ENCODE results near the gene IFT43. TPM values are rescaled to one million over a fixed set of nuclear protein-coding genes. Genes with fewer than 3 reads are reported as not detected.

Gene IFT43
- total RNA-seq, 1 experiment from 2014 or later, result 17.5 TPM

DNA sequence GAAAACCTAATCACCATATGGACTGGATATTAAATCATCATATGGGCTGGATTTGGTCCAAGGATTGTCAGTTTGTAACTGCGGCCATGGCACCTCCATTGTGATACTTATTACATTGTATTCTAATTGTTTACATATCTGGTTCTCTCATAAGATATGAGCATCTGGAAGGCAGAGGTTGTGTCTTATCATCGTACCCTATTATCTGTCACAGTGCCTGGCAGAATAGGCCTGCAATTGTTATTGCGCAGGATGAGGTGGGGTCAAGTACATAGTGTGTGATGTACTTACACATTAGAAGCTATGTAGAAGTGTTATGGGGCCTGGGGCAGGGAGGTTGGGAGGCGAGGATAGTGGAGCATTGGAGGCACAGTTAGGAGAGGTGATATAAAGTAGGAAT, 4.7 kb downstream of the IFT43 start:
- POLR2A ChIA-PET, result no interaction called here
- ATAC-seq (no peak), DNase-seq (ENCODE audit: low spot score) (no peak)
- H3K36me3 Mint-ChIP-seq, result no peaks in the 10 kb centered on the region
- CTCF ChIA-PET, result no interaction called here
- H3K4me3 Mint-ChIP-seq, result no peak overlapping the region
- no peak overlapping the region for H3K27ac Mint-ChIP-seq
- H3K9me3 Mint-ChIP-seq, result no peaks in the 10 kb centered on the region
- H3K4me1 Mint-ChIP-seq, result peaks cover 8% of the 10 kb centered on the region
- 0 out of 2 replicates have a peak, but pooled peaks cover 2% of the 10 kb centered on the region for H3K27me3 Mint-ChIP-seq (ENCODE audit: low read depth)
- TF ChIP-seq, protein P1, sequence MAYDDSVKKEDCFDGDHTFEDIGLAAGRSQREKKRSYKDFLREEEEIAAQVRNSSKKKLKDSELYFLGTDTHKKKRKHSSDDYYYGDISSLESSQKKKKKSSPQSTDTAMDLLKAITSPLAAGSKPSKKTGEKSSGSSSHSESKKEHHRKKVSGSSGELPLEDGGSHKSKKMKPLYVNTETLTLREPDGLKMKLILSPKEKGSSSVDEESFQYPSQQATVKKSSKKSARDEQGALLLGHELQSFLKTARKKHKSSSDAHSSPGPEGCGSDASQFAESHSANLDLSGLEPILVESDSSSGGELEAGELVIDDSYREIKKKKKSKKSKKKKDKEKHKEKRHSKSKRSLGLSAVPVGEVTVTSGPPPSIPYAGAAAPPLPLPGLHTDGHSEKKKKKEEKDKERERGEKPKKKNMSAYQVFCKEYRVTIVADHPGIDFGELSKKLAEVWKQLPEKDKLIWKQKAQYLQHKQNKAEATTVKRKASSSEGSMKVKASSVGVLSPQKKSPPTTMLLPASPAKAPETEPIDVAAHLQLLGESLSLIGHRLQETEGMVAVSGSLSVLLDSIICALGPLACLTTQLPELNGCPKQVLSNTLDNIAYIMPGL (CRISPR knock-in tag; IDR thresholded peaks at IDR 0.05), result no peak
- TF ChIP-seq NR2C2 (CRISPR knock-in tag; IDR thresholded peaks at IDR 0.05) (no peak), ELF4 (CRISPR knock-in tag; IDR thresholded peaks at IDR 0.05; ENCODE audit: low read depth) (no peak), EMX1 (CRISPR knock-in tag; IDR thresholded peaks at IDR 0.05) (no peak), NFE2L1 (CRISPR knock-in tag; IDR thresholded peaks at IDR 0.05) (no peak)
- TF ChIP-seq, protein P2, sequence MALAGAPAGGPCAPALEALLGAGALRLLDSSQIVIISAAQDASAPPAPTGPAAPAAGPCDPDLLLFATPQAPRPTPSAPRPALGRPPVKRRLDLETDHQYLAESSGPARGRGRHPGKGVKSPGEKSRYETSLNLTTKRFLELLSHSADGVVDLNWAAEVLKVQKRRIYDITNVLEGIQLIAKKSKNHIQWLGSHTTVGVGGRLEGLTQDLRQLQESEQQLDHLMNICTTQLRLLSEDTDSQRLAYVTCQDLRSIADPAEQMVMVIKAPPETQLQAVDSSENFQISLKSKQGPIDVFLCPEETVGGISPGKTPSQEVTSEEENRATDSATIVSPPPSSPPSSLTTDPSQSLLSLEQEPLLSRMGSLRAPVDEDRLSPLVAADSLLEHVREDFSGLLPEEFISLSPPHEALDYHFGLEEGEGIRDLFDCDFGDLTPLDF (CRISPR knock-in tag; IDR thresholded peaks at IDR 0.05), result no peak
- TF ChIP-seq, protein P3, sequence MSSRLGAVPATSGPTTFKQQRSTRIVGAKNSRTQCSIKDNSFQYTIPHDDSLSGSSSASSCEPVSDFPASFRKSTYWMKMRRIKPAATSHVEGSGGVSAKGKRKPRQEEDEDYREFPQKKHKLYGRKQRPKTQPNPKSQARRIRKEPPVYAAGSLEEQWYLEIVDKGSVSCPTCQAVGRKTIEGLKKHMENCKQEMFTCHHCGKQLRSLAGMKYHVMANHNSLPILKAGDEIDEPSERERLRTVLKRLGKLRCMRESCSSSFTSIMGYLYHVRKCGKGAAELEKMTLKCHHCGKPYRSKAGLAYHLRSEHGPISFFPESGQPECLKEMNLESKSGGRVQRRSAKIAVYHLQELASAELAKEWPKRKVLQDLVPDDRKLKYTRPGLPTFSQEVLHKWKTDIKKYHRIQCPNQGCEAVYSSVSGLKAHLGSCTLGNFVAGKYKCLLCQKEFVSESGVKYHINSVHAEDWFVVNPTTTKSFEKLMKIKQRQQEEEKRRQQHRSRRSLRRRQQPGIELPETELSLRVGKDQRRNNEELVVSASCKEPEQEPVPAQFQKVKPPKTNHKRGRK (CRISPR knock-in tag; IDR thresholded peaks at IDR 0.05; ENCODE audit: borderline replicate concordance), result no peak
- TF ChIP-seq, protein P4, sequence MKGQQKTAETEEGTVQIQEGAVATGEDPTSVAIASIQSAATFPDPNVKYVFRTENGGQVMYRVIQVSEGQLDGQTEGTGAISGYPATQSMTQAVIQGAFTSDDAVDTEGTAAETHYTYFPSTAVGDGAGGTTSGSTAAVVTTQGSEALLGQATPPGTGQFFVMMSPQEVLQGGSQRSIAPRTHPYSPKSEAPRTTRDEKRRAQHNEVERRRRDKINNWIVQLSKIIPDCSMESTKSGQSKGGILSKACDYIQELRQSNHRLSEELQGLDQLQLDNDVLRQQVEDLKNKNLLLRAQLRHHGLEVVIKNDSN (CRISPR knock-in tag; IDR thresholded peaks at IDR 0.05), result no peak
- TF ChIP-seq, protein P5, sequence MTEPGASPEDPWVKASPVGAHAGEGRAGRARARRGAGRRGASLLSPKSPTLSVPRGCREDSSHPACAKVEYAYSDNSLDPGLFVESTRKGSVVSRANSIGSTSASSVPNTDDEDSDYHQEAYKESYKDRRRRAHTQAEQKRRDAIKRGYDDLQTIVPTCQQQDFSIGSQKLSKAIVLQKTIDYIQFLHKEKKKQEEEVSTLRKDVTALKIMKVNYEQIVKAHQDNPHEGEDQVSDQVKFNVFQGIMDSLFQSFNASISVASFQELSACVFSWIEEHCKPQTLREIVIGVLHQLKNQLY (CRISPR knock-in tag; IDR thresholded peaks at IDR 0.05), result no peak

DNA sequence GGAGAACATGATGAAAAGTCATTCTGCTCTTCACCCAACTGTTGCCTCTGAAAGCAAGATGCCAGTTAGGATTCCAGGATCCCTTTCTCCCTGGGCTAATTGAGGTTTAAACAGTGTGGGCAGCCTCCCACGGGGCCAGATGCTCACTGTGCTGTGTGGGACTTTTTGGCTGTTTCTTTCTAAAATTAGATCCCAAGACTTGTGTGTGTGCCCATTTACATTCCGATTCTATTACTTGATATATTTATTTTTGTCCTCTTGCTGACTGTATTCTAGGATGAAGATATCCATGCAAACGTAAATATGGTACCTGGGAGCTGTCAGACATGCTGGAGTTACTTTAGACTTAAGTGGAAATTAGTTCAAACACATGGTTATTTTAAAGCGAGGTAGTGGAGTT, 6.2 kb downstream of the IFT43 start:
- Mint-ChIP-seq H3K36me3 (no peaks in the 10 kb centered on the region; the same call in 1 of the 2 replicates), H3K4me1 (peaks cover under 1% of the 10 kb centered on the region; the same call in 1 of the 2 replicates), H3K27me3 (ENCODE audit: low read depth) (no peaks in the 10 kb centered on the region), H3K4me3 (no peak overlapping the region), H3K27ac (no peak overlapping the region), H3K9me3 (no peaks in the 10 kb centered on the region)
- CTCF ChIA-PET, result no interaction called here
- DNase-seq (ENCODE audit: low spot score), result no peak
- ATAC-seq, result no peak
- POLR2A ChIA-PET, result no interaction called here
- TF ChIP-seq, protein P6, sequence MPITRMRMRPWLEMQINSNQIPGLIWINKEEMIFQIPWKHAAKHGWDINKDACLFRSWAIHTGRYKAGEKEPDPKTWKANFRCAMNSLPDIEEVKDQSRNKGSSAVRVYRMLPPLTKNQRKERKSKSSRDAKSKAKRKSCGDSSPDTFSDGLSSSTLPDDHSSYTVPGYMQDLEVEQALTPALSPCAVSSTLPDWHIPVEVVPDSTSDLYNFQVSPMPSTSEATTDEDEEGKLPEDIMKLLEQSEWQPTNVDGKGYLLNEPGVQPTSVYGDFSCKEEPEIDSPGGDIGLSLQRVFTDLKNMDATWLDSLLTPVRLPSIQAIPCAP (CRISPR knock-in tag; IDR thresholded peaks at IDR 0.05), result no peak
- no peak for TF ChIP-seq ZNF232 (CRISPR knock-in tag; IDR thresholded peaks at IDR 0.05)
- no peak for TF ChIP-seq TP53 (CRISPR knock-in tag; IDR thresholded peaks at IDR 0.05)
- TF ChIP-seq, protein P7, sequence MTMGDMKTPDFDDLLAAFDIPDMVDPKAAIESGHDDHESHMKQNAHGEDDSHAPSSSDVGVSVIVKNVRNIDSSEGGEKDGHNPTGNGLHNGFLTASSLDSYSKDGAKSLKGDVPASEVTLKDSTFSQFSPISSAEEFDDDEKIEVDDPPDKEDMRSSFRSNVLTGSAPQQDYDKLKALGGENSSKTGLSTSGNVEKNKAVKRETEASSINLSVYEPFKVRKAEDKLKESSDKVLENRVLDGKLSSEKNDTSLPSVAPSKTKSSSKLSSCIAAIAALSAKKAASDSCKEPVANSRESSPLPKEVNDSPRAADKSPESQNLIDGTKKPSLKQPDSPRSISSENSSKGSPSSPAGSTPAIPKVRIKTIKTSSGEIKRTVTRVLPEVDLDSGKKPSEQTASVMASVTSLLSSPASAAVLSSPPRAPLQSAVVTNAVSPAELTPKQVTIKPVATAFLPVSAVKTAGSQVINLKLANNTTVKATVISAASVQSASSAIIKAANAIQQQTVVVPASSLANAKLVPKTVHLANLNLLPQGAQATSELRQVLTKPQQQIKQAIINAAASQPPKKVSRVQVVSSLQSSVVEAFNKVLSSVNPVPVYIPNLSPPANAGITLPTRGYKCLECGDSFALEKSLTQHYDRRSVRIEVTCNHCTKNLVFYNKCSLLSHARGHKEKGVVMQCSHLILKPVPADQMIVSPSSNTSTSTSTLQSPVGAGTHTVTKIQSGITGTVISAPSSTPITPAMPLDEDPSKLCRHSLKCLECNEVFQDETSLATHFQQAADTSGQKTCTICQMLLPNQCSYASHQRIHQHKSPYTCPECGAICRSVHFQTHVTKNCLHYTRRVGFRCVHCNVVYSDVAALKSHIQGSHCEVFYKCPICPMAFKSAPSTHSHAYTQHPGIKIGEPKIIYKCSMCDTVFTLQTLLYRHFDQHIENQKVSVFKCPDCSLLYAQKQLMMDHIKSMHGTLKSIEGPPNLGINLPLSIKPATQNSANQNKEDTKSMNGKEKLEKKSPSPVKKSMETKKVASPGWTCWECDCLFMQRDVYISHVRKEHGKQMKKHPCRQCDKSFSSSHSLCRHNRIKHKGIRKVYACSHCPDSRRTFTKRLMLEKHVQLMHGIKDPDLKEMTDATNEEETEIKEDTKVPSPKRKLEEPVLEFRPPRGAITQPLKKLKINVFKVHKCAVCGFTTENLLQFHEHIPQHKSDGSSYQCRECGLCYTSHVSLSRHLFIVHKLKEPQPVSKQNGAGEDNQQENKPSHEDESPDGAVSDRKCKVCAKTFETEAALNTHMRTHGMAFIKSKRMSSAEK (CRISPR knock-in tag; IDR thresholded peaks at IDR 0.05; ENCODE audit: borderline replicate concordance), result no peak
- TF ChIP-seq, protein P8, sequence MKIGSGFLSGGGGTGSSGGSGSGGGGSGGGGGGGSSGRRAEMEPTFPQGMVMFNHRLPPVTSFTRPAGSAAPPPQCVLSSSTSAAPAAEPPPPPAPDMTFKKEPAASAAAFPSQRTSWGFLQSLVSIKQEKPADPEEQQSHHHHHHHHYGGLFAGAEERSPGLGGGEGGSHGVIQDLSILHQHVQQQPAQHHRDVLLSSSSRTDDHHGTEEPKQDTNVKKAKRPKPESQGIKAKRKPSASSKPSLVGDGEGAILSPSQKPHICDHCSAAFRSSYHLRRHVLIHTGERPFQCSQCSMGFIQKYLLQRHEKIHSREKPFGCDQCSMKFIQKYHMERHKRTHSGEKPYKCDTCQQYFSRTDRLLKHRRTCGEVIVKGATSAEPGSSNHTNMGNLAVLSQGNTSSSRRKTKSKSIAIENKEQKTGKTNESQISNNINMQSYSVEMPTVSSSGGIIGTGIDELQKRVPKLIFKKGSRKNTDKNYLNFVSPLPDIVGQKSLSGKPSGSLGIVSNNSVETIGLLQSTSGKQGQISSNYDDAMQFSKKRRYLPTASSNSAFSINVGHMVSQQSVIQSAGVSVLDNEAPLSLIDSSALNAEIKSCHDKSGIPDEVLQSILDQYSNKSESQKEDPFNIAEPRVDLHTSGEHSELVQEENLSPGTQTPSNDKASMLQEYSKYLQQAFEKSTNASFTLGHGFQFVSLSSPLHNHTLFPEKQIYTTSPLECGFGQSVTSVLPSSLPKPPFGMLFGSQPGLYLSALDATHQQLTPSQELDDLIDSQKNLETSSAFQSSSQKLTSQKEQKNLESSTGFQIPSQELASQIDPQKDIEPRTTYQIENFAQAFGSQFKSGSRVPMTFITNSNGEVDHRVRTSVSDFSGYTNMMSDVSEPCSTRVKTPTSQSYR (CRISPR knock-in tag; IDR thresholded peaks at IDR 0.05), result no peak
- no peak for TF ChIP-seq TEAD4 (CRISPR knock-in tag; IDR thresholded peaks at IDR 0.05)
- TF ChIP-seq, protein P9, sequence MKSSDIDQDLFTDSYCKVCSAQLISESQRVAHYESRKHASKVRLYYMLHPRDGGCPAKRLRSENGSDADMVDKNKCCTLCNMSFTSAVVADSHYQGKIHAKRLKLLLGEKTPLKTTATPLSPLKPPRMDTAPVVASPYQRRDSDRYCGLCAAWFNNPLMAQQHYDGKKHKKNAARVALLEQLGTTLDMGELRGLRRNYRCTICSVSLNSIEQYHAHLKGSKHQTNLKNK (CRISPR knock-in tag; IDR thresholded peaks at IDR 0.05), result no peak
- TF ChIP-seq NR3C1 (CRISPR knock-in tag; conservative IDR thresholded peaks at IDR 0.05; ENCODE audit: low read depth), result no peak
